HepG2 (cell line): ENCODE data around the gene THADA. TPM values are rescaled to one million over a fixed set of nuclear protein-coding genes. Genes with fewer than 3 reads are reported as not detected.
A peak's percentile ranks its signal among the peaks of the same experiment; 100 is the strongest.

Experiments
- ARNT ChIP-seq: fragments of 450-650 bp; IDR thresholded peaks from 2 replicates; pipeline ENCODE4 v1.6.1; 2017
- NCOA2 ChIP-seq: sonication (generic); formaldehyde crosslinking; IDR thresholded peaks from 2 replicates; pipeline ENCODE4 v1.8.0; 2022; ENCODE audit warnings: inconsistent platforms
- TBX3 ChIP-seq: fragments of 450-650 bp; IDR thresholded peaks from 2 replicates; pipeline ENCODE4 v1.6.1; 2017; ENCODE audit warnings: antibody characterized with exemption, mild to moderate bottlenecking, inconsistent platforms, borderline replicate concordance
- UBTF ChIP-seq: sonication (generic); formaldehyde crosslinking; IDR thresholded peaks from 2 replicates; pipeline ENCODE4 v1.4.0; 2020; ENCODE audit warnings: mild to moderate bottlenecking, missing genetic modification reagents
- ZBTB7B ChIP-seq: sonication (generic); formaldehyde crosslinking; IDR thresholded peaks from 2 replicates; pipeline ENCODE4 v1.4.0; 2020; ENCODE audit warnings: missing genetic modification reagents
- ZC3H13 ChIP-seq: sonication (generic); formaldehyde crosslinking; IDR thresholded peaks from 2 replicates; pipeline ENCODE4 v1.8.1; 2023; ENCODE audit warnings: mild to moderate bottlenecking, missing genetic modification reagents, moderate library complexity
- ZFP82 ChIP-seq: sonication (generic); formaldehyde crosslinking; IDR thresholded peaks from 2 replicates; pipeline ENCODE4 v1.5.1; 2020; ENCODE audit warnings: mild to moderate bottlenecking, missing genetic modification reagents, borderline replicate concordance
- ZNF256 ChIP-seq: sonication (generic); formaldehyde crosslinking; conservative IDR thresholded peaks from 2 replicates; pipeline ENCODE4 v1.4.0; 2020; ENCODE audit warnings: missing genetic modification reagents
- ZNF30 ChIP-seq: sonication (generic); formaldehyde crosslinking; IDR thresholded peaks from 2 replicates; pipeline ENCODE4 v1.5.0; 2020; ENCODE audit warnings: mild to moderate bottlenecking, missing genetic modification reagents
- ZNF329 ChIP-seq: sonication (generic); formaldehyde crosslinking; IDR thresholded peaks from 2 replicates; pipeline ENCODE4 v1.9.0; 2021; ENCODE audit warnings: low read depth, mild to moderate bottlenecking, missing genetic modification reagents
- ZNF367 ChIP-seq: sonication (generic); formaldehyde crosslinking; IDR thresholded peaks from 2 replicates; pipeline ENCODE4 v1.4.0; 2020; ENCODE audit warnings: missing genetic modification reagents, borderline replicate concordance
- ZNF672 ChIP-seq: sonication (generic); formaldehyde crosslinking; IDR thresholded peaks from 2 replicates; pipeline ENCODE4 v1.8.1; 2022; ENCODE audit warnings: missing genetic modification reagents
- ZNF749 ChIP-seq: sonication (generic); formaldehyde crosslinking; IDR thresholded peaks from 2 replicates; pipeline ENCODE4 v1.8.0; 2022; ENCODE audit warnings: mild to moderate bottlenecking, missing genetic modification reagents, moderate library complexity, borderline replicate concordance
- ZNF790 ChIP-seq: sonication (generic); formaldehyde crosslinking; IDR thresholded peaks from 2 replicates; pipeline ENCODE4 v1.8.0; 2022; ENCODE audit warnings: missing genetic modification reagents, mild to moderate bottlenecking, borderline replicate concordance
- polyA plus RNA-seq, 8 experiments: library from polyadenylated mRNA; depleted of rRNA in 3 of 8; stranded (reverse) in 7 of 8; unstranded in 1 of 8; fragments of >200 nt; fragmentation: Illumina TruSeq in 4 of 8; extraction: Trizol in 4 of 8; gene quantifications; 2 replicates each; pipeline versions ENCODE4 v1.2.1 to v1.2.3, GENCODE V29; 2011 to 2016; ENCODE audit warnings: low read depth in 4 of 8, missing spikeins in 1 of 8, mixed read lengths in 1 of 8; ENCODE audit not compliant: insufficient read depth in 1 of 8
- total RNA-seq, 5 experiments: library from RNA; depleted of rRNA; stranded (reverse); fragments of >200 nt; fragmentation: Illumina TruSeq; extraction: Trizol; gene quantifications; 2 replicates each; pipeline ENCODE4 v1.2.3, GENCODE V29; 2016; ENCODE audit warnings: low read depth in 1 of 5
- TF ChIP-seq, protein P1 (sequence below): sonication (generic); formaldehyde crosslinking; IDR thresholded peaks from 2 replicates; pipeline ENCODE4 v1.8.0; 2022; ENCODE audit warnings: mild to moderate bottlenecking, missing genetic modification reagents, moderate library complexity
- TF ChIP-seq, protein P2 (sequence below): sonication (generic); formaldehyde crosslinking; IDR thresholded peaks from 2 replicates; pipeline ENCODE4 v1.8.1; 2023; ENCODE audit warnings: mild to moderate bottlenecking, missing genetic modification reagents, borderline replicate concordance
- TF ChIP-seq, protein P3 (sequence below): sonication (generic); formaldehyde crosslinking; IDR thresholded peaks from 2 replicates; pipeline ENCODE4 v1.5.1; 2020; ENCODE audit warnings: missing genetic modification reagents, mild to moderate bottlenecking, borderline replicate concordance
- TF ChIP-seq, protein P4 (sequence below): sonication (generic); formaldehyde crosslinking; IDR thresholded peaks from 2 replicates; pipeline ENCODE4 v1.4.0; 2020; ENCODE audit warnings: missing genetic modification reagents, borderline replicate concordance

Gene THADA
- total and polyA plus RNA-seq, 2 of the 13 experiments (the other 11 are each of a cell fraction or from before 2014, with no cell fraction given): 12.7 to 21.7 TPM

DNA sequence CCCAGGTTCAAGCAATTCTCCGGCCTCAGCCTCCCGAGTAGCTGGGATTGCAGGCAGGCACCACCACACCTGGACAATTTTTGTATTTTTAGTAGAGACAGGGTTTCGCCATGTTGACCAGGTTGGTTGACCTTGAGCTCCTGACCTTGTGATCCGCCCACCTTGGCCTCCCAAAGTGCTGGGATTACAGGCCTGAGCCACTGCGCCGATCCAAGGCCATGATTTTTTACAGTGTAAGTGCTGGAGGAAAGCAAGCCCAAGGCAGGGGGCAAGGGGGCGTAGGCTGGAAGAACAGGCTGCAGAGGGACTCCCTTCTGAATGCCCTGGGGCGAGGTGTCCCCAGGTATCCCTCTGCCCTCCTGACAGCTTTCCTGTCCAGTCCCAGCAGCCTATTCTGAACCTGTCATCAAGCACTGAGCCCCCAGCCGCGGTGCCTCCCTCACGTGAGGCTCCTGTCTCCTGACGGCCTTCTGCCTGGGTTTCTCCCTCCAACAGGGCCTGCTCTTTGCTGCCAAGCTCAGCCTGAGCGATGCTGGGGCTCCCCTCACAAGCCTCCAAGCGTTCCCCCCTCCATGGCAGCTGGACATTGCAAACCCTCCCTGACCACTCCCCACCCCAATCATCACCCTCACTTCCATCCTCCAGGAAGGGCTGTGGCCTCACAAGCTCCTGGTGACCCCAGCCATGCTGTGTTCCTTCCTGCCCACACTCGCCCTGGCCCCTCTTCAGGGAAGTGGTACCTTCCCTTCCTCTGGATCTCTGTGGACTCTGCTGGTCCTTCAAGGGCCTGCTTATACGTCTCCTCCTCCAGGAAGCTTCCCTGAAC, 407.1 kb downstream of the THADA start (continued):
- TF ChIP-seq, protein P1, sequence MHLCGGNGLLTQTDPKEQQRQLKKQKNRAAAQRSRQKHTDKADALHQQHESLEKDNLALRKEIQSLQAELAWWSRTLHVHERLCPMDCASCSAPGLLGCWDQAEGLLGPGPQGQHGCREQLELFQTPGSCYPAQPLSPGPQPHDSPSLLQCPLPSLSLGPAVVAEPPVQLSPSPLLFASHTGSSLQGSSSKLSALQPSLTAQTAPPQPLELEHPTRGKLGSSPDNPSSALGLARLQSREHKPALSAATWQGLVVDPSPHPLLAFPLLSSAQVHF (CRISPR knock-in tag): no peak; the same call in none of the 2 replicates
- TF ChIP-seq NCOA2 (peak; percentile 51; the same call in 1 of the 2 replicates), ZFP82 (CRISPR knock-in tag) (no peak), ZNF367 (no peak), ZNF749 (CRISPR knock-in tag) (no peak), ZC3H13 (CRISPR knock-in tag) (no peak), ZNF790 (no peak), ZNF672 (no peak), ZNF30 (no peak), UBTF (CRISPR knock-in tag) (peak; percentile 48), ZNF256 (CRISPR knock-in tag) (no peak), ZNF329 (CRISPR knock-in tag) (no peak), TBX3 (no peak), ARNT (no peak), ZBTB7B (CRISPR knock-in tag) (peak; percentile 80; the same call in 1 of the 2 replicates)
- TF ChIP-seq, protein P2, sequence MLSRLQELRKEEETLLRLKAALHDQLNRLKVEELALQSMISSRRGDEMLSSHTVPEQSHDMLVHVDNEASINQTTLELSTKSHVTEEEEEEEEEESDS (CRISPR knock-in tag): no peak
- TF ChIP-seq, protein P3, sequence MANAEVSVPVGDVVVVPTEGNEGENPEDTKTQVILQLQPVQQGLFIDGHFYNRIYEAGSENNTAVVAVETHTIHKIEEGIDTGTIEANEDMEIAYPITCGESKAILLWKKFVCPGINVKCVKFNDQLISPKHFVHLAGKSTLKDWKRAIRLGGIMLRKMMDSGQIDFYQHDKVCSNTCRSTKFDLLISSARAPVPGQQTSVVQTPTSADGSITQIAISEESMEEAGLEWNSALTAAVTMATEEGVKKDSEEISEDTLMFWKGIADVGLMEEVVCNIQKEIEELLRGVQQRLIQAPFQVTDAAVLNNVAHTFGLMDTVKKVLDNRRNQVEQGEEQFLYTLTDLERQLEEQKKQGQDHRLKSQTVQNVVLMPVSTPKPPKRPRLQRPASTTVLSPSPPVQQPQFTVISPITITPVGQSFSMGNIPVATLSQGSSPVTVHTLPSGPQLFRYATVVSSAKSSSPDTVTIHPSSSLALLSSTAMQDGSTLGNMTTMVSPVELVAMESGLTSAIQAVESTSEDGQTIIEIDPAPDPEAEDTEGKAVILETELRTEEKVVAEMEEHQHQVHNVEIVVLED (CRISPR knock-in tag): no peak
- TF ChIP-seq, protein P4, sequence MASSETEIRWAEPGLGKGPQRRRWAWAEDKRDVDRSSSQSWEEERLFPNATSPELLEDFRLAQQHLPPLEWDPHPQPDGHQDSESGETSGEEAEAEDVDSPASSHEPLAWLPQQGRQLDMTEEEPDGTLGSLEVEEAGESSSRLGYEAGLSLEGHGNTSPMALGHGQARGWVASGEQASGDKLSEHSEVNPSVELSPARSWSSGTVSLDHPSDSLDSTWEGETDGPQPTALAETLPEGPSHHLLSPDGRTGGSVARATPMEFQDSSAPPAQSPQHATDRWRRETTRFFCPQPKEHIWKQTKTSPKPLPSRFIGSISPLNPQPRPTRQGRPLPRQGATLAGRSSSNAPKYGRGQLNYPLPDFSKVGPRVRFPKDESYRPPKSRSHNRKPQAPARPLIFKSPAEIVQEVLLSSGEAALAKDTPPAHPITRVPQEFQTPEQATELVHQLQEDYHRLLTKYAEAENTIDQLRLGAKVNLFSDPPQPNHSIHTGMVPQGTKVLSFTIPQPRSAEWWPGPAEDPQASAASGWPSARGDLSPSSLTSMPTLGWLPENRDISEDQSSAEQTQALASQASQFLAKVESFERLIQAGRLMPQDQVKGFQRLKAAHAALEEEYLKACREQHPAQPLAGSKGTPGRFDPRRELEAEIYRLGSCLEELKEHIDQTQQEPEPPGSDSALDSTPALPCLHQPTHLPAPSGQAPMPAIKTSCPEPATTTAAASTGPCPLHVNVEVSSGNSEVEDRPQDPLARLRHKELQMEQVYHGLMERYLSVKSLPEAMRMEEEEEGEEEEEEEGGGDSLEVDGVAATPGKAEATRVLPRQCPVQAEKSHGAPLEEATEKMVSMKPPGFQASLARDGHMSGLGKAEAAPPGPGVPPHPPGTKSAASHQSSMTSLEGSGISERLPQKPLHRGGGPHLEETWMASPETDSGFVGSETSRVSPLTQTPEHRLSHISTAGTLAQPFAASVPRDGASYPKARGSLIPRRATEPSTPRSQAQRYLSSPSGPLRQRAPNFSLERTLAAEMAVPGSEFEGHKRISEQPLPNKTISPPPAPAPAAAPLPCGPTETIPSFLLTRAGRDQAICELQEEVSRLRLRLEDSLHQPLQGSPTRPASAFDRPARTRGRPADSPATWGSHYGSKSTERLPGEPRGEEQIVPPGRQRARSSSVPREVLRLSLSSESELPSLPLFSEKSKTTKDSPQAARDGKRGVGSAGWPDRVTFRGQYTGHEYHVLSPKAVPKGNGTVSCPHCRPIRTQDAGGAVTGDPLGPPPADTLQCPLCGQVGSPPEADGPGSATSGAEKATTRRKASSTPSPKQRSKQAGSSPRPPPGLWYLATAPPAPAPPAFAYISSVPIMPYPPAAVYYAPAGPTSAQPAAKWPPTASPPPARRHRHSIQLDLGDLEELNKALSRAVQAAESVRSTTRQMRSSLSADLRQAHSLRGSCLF (CRISPR knock-in tag): no peak
